Naive thymus-derived CD8-positive, alpha-beta T cell (primary cell): ENCODE measurements around the gene RALA. TPM values are rescaled to one million over a fixed set of nuclear protein-coding genes. Genes with fewer than 3 reads are reported as not detected.

Experiments used
- ATAC-seq, 2 donors: fragments of 150-1000 bp; cut with Tn5 transposase in 1 of 2; sonication (Bioruptor Pico), chemical (Tn5 transposase) in 1 of 2; 1 replicate in 1 of 2; 2 replicates in 1 of 2; pipeline ENCODE4 v1.10.0; 2021; ENCODE audit warnings: mild to moderate bottlenecking in 2 of 2, moderate library complexity in 2 of 2
- POLR2A ChIA-PET: fragments of 350-600 bp; sonication (Branson Sonifier 250); formaldehyde crosslinking; loops from one replicate; lab custom pipeline; 2021; ENCODE audit warnings: antibody characterized with exemption; lab: Charles Lee
- DNase-seq, 10 donors: peaks; one replicate each; pipeline versions ENCODE4 v3.0.0 to v3.0.0-alpha.2; 2020 to 2022
- H3K27ac Mint-ChIP-seq, 10 donors: one replicate each; pipeline ENCODE4 v1.8.0; 2020 to 2022; ENCODE audit warnings: mild to moderate bottlenecking in 10 of 10, mixed read lengths in 10 of 10, moderate library complexity in 4 of 10, inconsistent platforms in 1 of 10
- H3K27me3 Mint-ChIP-seq, 5 donors: one replicate each; pipeline ENCODE4 v1.8.0; 2021 to 2022; ENCODE audit warnings: mixed read lengths in 5 of 5
- H3K36me3 Mint-ChIP-seq, 3 donors: one replicate each; pipeline ENCODE4 v1.8.0; 2020 to 2022; ENCODE audit warnings: mixed read lengths in 3 of 3, mild to moderate bottlenecking in 2 of 3, inconsistent platforms in 1 of 3
- H3K4me1 Mint-ChIP-seq, 4 donors: one replicate each; pipeline ENCODE4 v1.8.0; 2021 to 2022; ENCODE audit warnings: mixed read lengths in 4 of 4
- H3K4me3 Mint-ChIP-seq, 10 donors: one replicate each; pipeline ENCODE4 v1.8.0; 2020 to 2022; ENCODE audit warnings: mild to moderate bottlenecking in 10 of 10, mixed read lengths in 10 of 10, moderate library complexity in 6 of 10, inconsistent platforms in 1 of 10
- H3K9me3 Mint-ChIP-seq, 9 donors: one replicate each; pipeline ENCODE4 v1.8.0; 2020 to 2022; ENCODE audit warnings: mixed read lengths in 9 of 9, mild to moderate bottlenecking in 3 of 9, inconsistent platforms in 1 of 9, moderate library complexity in 1 of 9
- polyA plus RNA-seq, 3 donors: library from polyadenylated mRNA; unstranded; fragments of 300-500 nt; fragmentation: Illumina TruSeq; gene quantifications; one replicate each; pipeline ENCODE4 v1.2.3, GENCODE V29; 2021
- total RNA-seq, 8 experiments: library from RNA in 2 of 8; stranded (reverse) in 2 of 8; gene quantifications; one replicate each; pipeline ENCODE4 v1.2.3 and lab custom pipeline; 2021 to 2026

Gene RALA
- total and polyA plus RNA-seq, 5 experiments from 2014 or later: 39.7 to 55.1 (median 46.6) TPM

DNA sequence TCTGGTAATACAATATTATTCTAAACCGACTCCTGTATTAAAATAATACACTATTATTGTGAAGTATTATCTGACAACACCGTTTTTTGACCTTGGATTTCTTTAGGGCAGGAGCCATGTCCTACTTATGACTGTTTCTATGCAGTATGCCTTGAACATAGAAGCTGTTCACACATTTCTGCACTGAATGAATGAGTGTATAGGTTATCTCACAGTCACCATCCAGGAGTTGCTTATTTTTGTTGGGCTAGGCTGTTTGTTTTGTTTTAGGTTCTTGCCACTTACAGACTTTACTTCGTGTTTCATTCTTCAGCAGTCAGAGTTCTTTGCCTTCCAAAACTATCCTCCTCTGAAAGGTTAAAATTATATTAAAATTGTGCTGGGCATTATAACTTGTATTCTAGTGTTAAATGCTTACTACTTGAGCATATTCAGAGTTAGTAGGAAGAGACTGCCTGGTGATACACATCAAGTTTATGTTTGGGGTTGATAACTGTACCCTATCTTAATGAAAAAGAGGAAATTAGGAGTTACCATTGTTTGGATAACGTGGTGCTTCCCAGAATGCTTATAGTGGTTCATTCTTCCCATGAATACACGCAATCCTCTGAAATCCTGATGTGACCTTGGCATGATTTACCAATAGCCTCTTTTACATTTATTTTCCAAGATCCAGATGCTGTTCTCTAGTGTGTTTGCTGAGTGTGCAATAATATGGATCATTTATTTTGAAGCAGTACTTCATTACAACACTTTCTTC, 1.7 kb downstream of the RALA start:
- H3K36me3 Mint-ChIP-seq: peaks cover 0 to 19% (median 5%) of the 10 kb centered on the region in 3 donors
- POLR2A ChIA-PET: interaction anchor here (0.6 to 5.0 kb wide), 6 partner anchors 9 to 110 kb away, joined by 3 to 38 read pairs (median 6); no protein-coding TSS in a partner anchor

DNA sequence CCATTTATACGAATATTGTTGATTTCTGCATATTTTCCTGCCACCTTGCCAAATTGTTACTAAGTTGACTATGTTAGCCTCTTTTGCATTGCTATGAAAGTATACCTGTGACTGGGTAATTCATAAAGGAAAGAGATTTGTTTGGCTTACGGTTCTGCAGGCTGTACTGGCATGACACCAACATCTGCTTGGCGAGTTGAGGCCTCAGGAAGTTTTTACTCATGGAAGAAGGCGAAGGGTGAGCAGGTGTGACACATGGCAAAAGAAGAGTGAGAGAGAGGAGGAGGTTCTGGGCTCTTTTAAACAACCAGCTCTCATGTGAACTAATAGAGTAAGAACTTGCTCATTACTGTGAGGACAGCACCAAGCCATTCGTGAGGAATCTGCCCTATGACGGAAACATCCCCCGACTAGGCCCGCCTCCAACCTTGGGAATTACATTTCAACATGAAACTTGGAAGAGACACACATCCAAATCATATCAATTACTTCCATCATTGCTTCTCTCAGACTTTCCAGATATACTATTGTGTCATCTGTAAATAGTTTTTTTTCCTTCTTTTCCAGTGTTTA, 8.4 kb downstream of the RALA start:
- DNase-seq (no peak), ATAC-seq (no peak)
- POLR2A ChIA-PET: interaction anchor here (2.5 kb wide), 1 partner anchor 9 kb away, joined by 7 read pairs; the partner anchor contains the start of gene RALA
- peaks cover 0 to 48% (median 36%) of the 10 kb centered on the region in 3 donors for H3K36me3 Mint-ChIP-seq
- H3K9me3 Mint-ChIP-seq: no peaks in the 10 kb centered on the region
- H3K27me3 Mint-ChIP-seq: no peaks in the 10 kb centered on the region
- peak overlapping the region; percentile 74 to 99 (median 93) for H3K27ac Mint-ChIP-seq
- peak overlapping the region in 7 of 10 donors; percentile 3 to 66 (median 40) for H3K4me3 Mint-ChIP-seq
- peaks cover 42 to 89% (median 82%) of the 10 kb centered on the region in 4 donors for H3K4me1 Mint-ChIP-seq

More for the DNA sequence above, 1.7 kb downstream of the RALA start:
- peak overlapping the region; percentile 86 to 99 (median 96) for H3K4me3 Mint-ChIP-seq
- ATAC-seq (no peak), DNase-seq (no peak)
- peak overlapping the region; percentile 41 to 99 (median 94) for H3K27ac Mint-ChIP-seq
- no peaks in the 10 kb centered on the region for H3K9me3 Mint-ChIP-seq
- peaks cover 31 to 68% (median 64%) of the 10 kb centered on the region in 4 donors for H3K4me1 Mint-ChIP-seq
- H3K27me3 Mint-ChIP-seq: no peaks in the 10 kb centered on the region

DNA sequence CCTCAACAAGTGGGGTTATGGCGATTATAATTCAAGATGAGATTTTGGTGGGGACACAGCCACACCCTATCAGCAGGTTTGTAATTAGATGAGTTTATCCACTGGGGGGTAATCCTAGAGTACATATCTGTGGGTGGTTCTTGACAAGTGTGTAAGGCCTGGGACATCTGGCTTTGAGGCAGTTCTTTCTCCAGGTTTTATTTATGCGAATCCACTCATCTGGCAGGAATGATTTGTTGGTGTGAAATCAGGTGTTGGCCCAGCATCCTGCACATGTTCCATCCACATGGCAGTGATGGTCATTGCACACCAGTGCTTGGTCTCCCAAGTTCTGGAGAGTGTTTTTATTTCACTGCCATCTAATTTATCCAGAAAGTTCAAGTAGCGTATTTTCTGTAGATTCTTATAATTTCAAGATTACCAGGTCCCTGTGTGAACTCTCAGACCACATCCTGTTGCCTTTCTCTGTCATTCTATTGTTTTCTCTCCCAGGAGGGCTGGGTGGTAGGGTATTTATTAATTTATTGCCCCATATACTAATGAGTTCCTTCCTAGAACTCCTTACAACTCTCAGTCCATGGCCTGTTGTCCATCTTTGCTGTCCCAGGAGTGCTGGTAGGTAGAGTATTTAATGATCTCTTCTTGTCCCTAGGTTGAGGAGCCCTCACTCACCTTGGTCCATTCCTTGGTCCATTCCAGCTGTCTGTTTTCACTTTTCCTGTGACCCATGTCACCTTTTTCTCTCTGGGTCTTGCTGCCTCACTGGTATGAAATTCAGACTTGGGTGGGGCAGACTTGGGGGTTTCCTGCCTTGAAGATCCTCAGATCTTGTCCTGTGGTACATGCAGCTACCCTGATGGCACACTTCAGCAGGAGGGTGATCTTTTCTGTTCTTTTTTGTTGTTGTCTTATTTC, 10.4 kb downstream of the RALA start:
- peak in 9 of 10 donors; percentile 38 to 81 (median 61) for DNase-seq
- Mint-ChIP-seq H3K27me3 (no peaks in the 10 kb centered on the region), H3K4me1 (peaks cover 37 to 90% (median 81%) of the 10 kb centered on the region in 4 donors), H3K36me3 (peaks cover 0 to 52% (median 43%) of the 10 kb centered on the region in 3 donors), H3K4me3 (peak overlapping the region; percentile 58 to 84 (median 80)), H3K9me3 (no peaks in the 10 kb centered on the region), H3K27ac (peak overlapping the region; percentile 92 to 99 (median 97))
- POLR2A ChIA-PET: interaction anchor here (0.5 to 1.5 kb wide), 4 partner anchors 10 to 501 kb away, joined by 3 to 17 read pairs (median 4); partner anchors contain the start of genes MPLKIP, RALA and SUGCT
- ATAC-seq: peak; percentile 96 to 98

DNA sequence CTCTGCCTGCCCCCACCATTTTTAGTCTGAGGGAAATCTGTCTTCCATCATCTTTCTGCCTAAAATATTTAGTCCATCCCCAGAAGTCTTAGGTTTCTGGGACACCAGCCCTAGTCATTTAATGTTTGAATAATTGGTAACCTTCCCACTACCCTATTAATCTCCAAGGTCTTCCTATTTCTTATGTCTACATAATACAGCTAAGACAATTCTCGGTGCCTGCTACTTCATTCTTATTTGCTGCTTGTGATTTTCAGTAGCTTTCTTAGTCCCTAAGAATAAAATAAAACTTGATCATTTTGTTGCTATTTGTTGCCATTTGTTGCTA, 11.1 kb downstream of the RALA start:
- POLR2A ChIA-PET: interaction anchor here (0.9 to 1.5 kb wide), 3 partner anchors 11 to 500 kb away, joined by 3 to 17 read pairs (median 5); partner anchors contain the start of genes MPLKIP, RALA and SUGCT
- H3K9me3 Mint-ChIP-seq: no peaks in the 10 kb centered on the region
- H3K4me3 Mint-ChIP-seq: peak overlapping the region; percentile 58 to 84 (median 80)
- peak overlapping the region; percentile 92 to 99 (median 97) for H3K27ac Mint-ChIP-seq
- H3K27me3 Mint-ChIP-seq: no peaks in the 10 kb centered on the region
- peaks cover 0 to 53% (median 46%) of the 10 kb centered on the region in 3 donors for H3K36me3 Mint-ChIP-seq
- no peak for DNase-seq
- no peak for ATAC-seq
- H3K4me1 Mint-ChIP-seq: peaks cover 38 to 91% (median 84%) of the 10 kb centered on the region in 4 donors

GRCh38 chr7:39637400-39637799, 14.0 kb downstream of the RALA start:
- H3K9me3 Mint-ChIP-seq: no peaks in the 10 kb centered on the region
- POLR2A ChIA-PET: interaction anchor here (0.9 kb wide), 1 partner anchor 13 kb away, joined by 3 read pairs; no protein-coding TSS in a partner anchor
- peaks cover 0 to 28% (median 27%) of the 10 kb centered on the region in 3 donors for H3K36me3 Mint-ChIP-seq
- no peak for DNase-seq
- H3K27me3 Mint-ChIP-seq: no peaks in the 10 kb centered on the region
- peaks cover 45 to 98% (median 94%) of the 10 kb centered on the region in 4 donors for H3K4me1 Mint-ChIP-seq
- no peak for ATAC-seq
- H3K27ac Mint-ChIP-seq: peak overlapping the region in 5 of 10 donors; percentile 30 to 99 (median 96)
- H3K4me3 Mint-ChIP-seq: no peak overlapping the region

DNA sequence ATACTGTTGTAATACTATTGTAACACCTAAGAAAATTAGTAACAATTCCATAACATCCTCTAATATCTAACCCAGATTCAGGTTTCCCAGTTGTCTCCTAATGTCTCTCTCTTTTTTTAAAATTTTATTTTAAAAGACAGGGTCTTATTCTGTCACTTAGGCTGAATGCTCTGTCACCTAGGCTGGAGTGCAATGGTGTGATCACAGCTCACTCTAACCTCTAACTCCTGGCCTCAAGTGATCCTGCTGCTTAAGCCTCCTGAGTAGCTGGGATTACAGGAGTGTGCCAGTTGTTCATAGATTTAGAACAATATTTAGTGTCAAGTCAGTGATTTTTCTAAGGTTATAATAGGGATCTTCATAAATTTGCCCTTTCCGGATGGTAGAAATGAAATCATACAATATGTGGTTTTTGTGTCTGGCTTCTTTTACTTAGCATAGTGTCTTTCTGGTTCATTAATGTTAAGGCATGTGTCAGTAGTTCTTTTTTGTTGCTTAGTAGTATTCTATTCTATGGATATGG, 14.7 kb downstream of the RALA start:
- no peak for ATAC-seq
- Mint-ChIP-seq H3K4me3 (peak overlapping the region in 1 of 10 donors; percentile 58), H3K27ac (peak overlapping the region in 5 of 10 donors; percentile 30 to 99 (median 80)), H3K4me1 (peaks cover 46 to 99% (median 94%) of the 10 kb centered on the region in 4 donors), H3K9me3 (no peaks in the 10 kb centered on the region), H3K27me3 (no peaks in the 10 kb centered on the region), H3K36me3 (peaks cover 0 to 27% (median 26%) of the 10 kb centered on the region in 3 donors)
- POLR2A ChIA-PET: interaction anchor here (0.9 kb wide), 1 partner anchor 14 kb away, joined by 3 read pairs; no protein-coding TSS in a partner anchor
- DNase-seq: no peak

GRCh38 chr7:39642896-39643295, 19.5 kb downstream of the RALA start:
- DNase-seq: no peak
- ATAC-seq: no peak
- peak overlapping the region in 1 of 10 donors; percentile 9 for H3K4me3 Mint-ChIP-seq
- H3K27ac Mint-ChIP-seq: peak overlapping the region in 5 of 10 donors; percentile 3 to 71 (median 34)
- peaks cover 29 to 88% (median 84%) of the 10 kb centered on the region in 4 donors for H3K4me1 Mint-ChIP-seq
- peaks cover 0 to 29% (median 19%) of the 10 kb centered on the region in 3 donors for H3K36me3 Mint-ChIP-seq
- no peaks in the 10 kb centered on the region for H3K27me3 Mint-ChIP-seq
- no peaks in the 10 kb centered on the region for H3K9me3 Mint-ChIP-seq
- POLR2A ChIA-PET: interaction anchor here (0.7 kb wide), 1 partner anchor 20 kb away, joined by 3 read pairs; no protein-coding TSS in a partner anchor

GRCh38 chr7:39644170-39644569, 20.8 kb downstream of the RALA start:
- no peak overlapping the region for H3K4me3 Mint-ChIP-seq
- no peak for DNase-seq
- H3K27me3 Mint-ChIP-seq: no peaks in the 10 kb centered on the region
- H3K36me3 Mint-ChIP-seq: peaks cover 0 to 28% (median 18%) of the 10 kb centered on the region in 3 donors
- peaks cover 34 to 86% (median 83%) of the 10 kb centered on the region in 4 donors for H3K4me1 Mint-ChIP-seq
- no peaks in the 10 kb centered on the region for H3K9me3 Mint-ChIP-seq
- no peak overlapping the region for H3K27ac Mint-ChIP-seq
- POLR2A ChIA-PET: no interaction called here
- no peak for ATAC-seq

DNA sequence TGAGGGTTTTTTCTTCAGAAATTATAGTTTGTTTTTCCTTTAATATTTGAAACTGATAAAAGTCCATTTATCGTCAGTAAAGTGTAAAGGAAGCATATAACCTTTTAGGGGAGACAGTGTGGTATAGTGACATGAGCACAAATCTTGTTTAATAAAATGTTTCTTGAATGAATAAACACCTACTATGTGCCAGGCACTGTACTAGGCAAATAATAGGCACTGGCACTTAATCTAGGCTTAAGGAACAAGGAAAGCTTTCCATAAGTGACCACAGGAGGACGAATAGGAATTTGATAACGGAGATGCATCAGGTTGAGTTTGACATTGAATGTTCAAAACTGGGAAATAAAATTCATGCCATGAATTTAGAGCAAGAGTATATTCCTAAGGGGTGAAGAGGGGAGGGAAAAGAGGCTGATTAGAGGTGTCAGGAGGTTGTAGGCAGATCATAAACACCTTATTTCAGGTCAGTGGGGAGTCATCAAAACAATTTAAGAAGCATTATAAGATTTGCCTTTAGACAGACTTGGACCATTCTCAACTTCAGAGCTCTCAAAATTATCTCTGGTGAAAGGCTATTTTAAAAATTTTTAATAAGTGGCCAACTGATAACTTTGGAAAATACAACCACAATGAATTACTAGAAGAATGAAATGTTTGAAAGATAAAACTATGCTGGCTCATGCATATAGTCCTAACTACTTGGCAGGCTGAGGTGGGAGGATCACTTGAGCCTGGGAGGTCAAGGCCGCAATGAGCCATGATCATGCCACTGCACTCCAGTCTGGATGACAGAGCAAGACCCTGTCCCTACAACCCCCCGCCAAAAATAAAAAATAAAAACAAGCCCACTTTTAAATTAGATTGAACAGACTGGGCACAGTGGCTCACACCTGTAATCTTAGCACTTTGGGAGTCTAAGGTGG, 22.4 kb downstream of the RALA start:
- Mint-ChIP-seq H3K27ac (peak overlapping the region in 4 of 10 donors; percentile 12 to 76 (median 51)), H3K4me1 (peaks cover 30 to 85% (median 82%) of the 10 kb centered on the region in 4 donors), H3K27me3 (no peaks in the 10 kb centered on the region), H3K9me3 (no peaks in the 10 kb centered on the region), H3K4me3 (peak overlapping the region in 1 of 10 donors; percentile 11), H3K36me3 (peaks cover 0 to 25% (median 14%) of the 10 kb centered on the region in 3 donors)
- POLR2A ChIA-PET: interaction anchor here (0.5 to 1.0 kb wide), 2 partner anchors 10 to 52 kb away, joined by 3 read pairs; no protein-coding TSS in a partner anchor
- ATAC-seq: no peak
- DNase-seq: no peak

DNA sequence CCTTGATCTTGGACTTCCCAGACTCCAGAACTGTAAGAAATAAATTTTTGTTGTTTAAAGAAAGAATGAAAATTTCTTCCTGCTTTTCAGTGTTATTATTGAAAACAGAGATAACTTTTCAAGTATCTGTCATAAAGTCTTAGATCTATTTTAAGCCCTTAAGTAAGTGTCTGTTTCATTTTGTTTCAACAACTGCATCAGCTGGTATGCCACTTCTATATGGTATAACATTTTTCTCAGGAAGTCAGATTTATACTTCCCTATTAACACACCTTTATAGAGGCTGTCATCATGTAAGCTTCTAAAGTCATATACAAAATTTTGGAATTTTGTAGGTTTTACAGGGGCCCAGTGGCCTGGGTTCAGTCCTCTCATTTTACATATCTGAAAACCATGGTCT, 24.4 kb downstream of the RALA start:
- H3K4me3 Mint-ChIP-seq: peak overlapping the region in 1 of 10 donors; percentile 7
- H3K36me3 Mint-ChIP-seq: peaks cover 0 to 23% (median 14%) of the 10 kb centered on the region in 3 donors
- DNase-seq: no peak
- peak overlapping the region in 2 of 10 donors; percentile 18 to 40 for H3K27ac Mint-ChIP-seq
- POLR2A ChIA-PET: no interaction called here
- peaks cover 18 to 73% (median 69%) of the 10 kb centered on the region in 4 donors for H3K4me1 Mint-ChIP-seq
- H3K9me3 Mint-ChIP-seq: no peaks in the 10 kb centered on the region
- ATAC-seq: no peak
- H3K27me3 Mint-ChIP-seq: no peaks in the 10 kb centered on the region
